ENCODE measurements around the gene QDPR. TPM values are rescaled to one million over a fixed set of nuclear protein-coding genes. Genes with fewer than 3 reads are reported as not detected.

QDPR gene
- total RNA-seq, 1 donor from 2014 or later = 53.6 TPM

DNA sequence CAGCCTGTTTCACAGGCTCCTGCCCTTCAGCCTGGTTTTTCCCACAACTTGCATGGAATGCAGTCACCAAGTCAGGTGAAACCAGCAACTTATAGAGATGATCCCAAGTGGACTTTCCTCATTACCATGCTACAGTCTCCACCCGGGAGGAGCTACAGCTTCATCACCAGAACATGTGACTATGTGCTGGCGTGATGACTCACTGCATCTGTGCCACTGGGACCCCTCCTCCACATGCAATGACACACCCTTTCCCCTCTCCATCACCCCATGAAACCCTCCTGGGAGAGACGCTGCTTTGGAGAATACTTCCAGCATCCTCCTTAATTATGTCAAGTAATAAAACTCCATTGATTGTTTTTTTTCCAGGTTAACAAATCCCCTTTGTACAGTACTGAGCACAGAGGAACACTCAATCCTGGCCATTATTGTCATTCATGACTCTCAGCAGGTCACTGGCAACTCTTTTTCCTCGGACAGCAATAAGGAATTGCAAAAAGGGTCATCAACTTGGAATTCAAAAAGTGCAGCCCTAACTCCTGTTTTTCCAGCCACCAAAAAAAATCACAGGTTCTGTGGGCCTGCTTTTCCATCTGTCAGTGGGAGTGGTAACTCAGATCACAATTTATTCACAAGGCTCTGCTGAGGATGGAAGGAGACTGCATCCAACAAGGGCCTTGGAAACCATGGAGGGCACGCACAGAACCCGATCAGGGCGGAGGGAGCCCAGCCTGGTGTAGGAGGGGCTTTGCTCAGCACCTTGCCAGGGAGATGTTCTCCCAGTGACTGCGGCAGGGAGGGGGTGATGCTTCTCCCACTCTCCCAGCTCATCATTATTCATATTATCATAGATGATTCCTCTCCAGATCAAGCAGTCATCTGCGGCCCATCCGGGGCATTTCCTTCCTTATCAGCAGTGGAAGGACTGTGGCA, 17.4 kb downstream of the QDPR start:
- TF ChIP-seq EZH2 (IDR thresholded peaks at IDR 0.05; ENCODE audit: insufficient read depth, low read length) = no peak
- TF ChIP-seq CTCF (IDR thresholded peaks at IDR 0.05; ENCODE audit: insufficient read depth, low read depth, low read length) = no peak

GRCh38 chr4:17493619-17494018, 18.3 kb downstream of the QDPR start:
- peaks cover 12% of the 10 kb centered on the region for H3K4me1 ChIP-seq (ENCODE audit: insufficient read depth, low read length)
- peaks cover 16% of the 10 kb centered on the region for H3K4me1 Mint-ChIP-seq (ENCODE audit: low read depth, unreplicated experiment)
- peaks cover 4% of the 10 kb centered on the region for H3K79me2 ChIP-seq (ENCODE audit: insufficient read depth, low read length)
- H3K9me3 ChIP-seq (ENCODE audit: insufficient read depth, low read depth, low read length) = no peaks in the 10 kb centered on the region
- no peak for DNase-seq (ENCODE audit: low read depth)
- H4K20me1 ChIP-seq (ENCODE audit: insufficient read depth, low read length) = no peaks in the 10 kb centered on the region
- H3K9ac ChIP-seq (ENCODE audit: low read length) = no peak overlapping the region
- peak overlapping the region; percentile 54 for H3K27ac ChIP-seq (ENCODE audit: low read depth, low read length)
- no peak for TF ChIP-seq CTCF (IDR thresholded peaks at IDR 0.05; ENCODE audit: insufficient read depth, low read depth, low read length)
- no peak for TF ChIP-seq EZH2 (IDR thresholded peaks at IDR 0.05; ENCODE audit: insufficient read depth, low read length)
- peaks cover 19% of the 10 kb centered on the region for H3K36me3 ChIP-seq (ENCODE audit: insufficient read depth, low read length)
- no peak overlapping the region for H3K4me3 Mint-ChIP-seq (ENCODE audit: unreplicated experiment)
- peaks cover 29% of the 10 kb centered on the region for H3K36me3 Mint-ChIP-seq (ENCODE audit: low read depth, unreplicated experiment)
- H3K4me3 ChIP-seq (ENCODE audit: insufficient read depth, low read depth, low read length) = no peak overlapping the region
- FAIRE-seq = no peak
- H3K27me3 ChIP-seq (ENCODE audit: insufficient read depth, low read length) = no peaks in the 10 kb centered on the region
- peak overlapping the region; percentile 4 for H3K27ac Mint-ChIP-seq (ENCODE audit: unreplicated experiment)
- H3K27me3 Mint-ChIP-seq (ENCODE audit: low read depth, unreplicated experiment) = no peaks in the 10 kb centered on the region
- peak overlapping the region; percentile 30 for H3K4me2 ChIP-seq (ENCODE audit: low read length)
- no peak overlapping the region for H2AFZ ChIP-seq (ENCODE audit: low read depth, low read length)
- H3K9me3 Mint-ChIP-seq (ENCODE audit: unreplicated experiment) = no peaks in the 10 kb centered on the region

More for the DNA sequence above, 17.4 kb downstream of the QDPR start:
- Histone ChIP-seq H3K27me3 (ENCODE audit: insufficient read depth, low read length) (no peaks in the 10 kb centered on the region), H3K27ac (ENCODE audit: low read depth, low read length) (peak overlapping the region; percentile 54), H3K4me2 (ENCODE audit: low read length) (peak overlapping the region; percentile 30), H3K36me3 (ENCODE audit: insufficient read depth, low read length) (peaks cover 10% of the 10 kb centered on the region), H3K4me1 (ENCODE audit: insufficient read depth, low read length) (peaks cover 12% of the 10 kb centered on the region), H3K4me3 (ENCODE audit: insufficient read depth, low read depth, low read length) (no peak overlapping the region), H3K9ac (ENCODE audit: low read length) (no peak overlapping the region), H4K20me1 (ENCODE audit: insufficient read depth, low read length) (no peaks in the 10 kb centered on the region), H3K79me2 (ENCODE audit: insufficient read depth, low read length) (peaks cover 4% of the 10 kb centered on the region), H3K9me3 (ENCODE audit: insufficient read depth, low read depth, low read length) (no peaks in the 10 kb centered on the region), H2AFZ (ENCODE audit: low read depth, low read length) (no peak overlapping the region)
- peaks cover 16% of the 10 kb centered on the region for H3K4me1 Mint-ChIP-seq (ENCODE audit: low read depth, unreplicated experiment)
- peak; percentile 88 for FAIRE-seq
- no peak overlapping the region for H3K4me3 Mint-ChIP-seq (ENCODE audit: unreplicated experiment)
- peak overlapping the region; percentile 20 for H3K27ac Mint-ChIP-seq (ENCODE audit: unreplicated experiment)
- DNase-seq (ENCODE audit: low read depth) = peak; percentile 74
- H3K27me3 Mint-ChIP-seq (ENCODE audit: low read depth, unreplicated experiment) = no peaks in the 10 kb centered on the region
- no peaks in the 10 kb centered on the region for H3K9me3 Mint-ChIP-seq (ENCODE audit: unreplicated experiment)
- H3K36me3 Mint-ChIP-seq (ENCODE audit: low read depth, unreplicated experiment) = peaks cover 24% of the 10 kb centered on the region

- H3K27ac ChIP-seq (ENCODE audit: low read depth, low read length) = no peak overlapping the region
- no peak for FAIRE-seq
- Mint-ChIP-seq H3K27ac (ENCODE audit: unreplicated experiment) (no peak overlapping the region), H3K4me3 (ENCODE audit: unreplicated experiment) (no peak overlapping the region), H3K36me3 (ENCODE audit: low read depth, unreplicated experiment) (peaks cover 29% of the 10 kb centered on the region), H3K4me1 (ENCODE audit: low read depth, unreplicated experiment) (peaks cover 16% of the 10 kb centered on the region), H3K9me3 (ENCODE audit: unreplicated experiment) (no peaks in the 10 kb centered on the region), H3K27me3 (ENCODE audit: low read depth, unreplicated experiment) (no peaks in the 10 kb centered on the region)
- no peak for DNase-seq (ENCODE audit: low read depth)
- no peaks in the 10 kb centered on the region for H4K20me1 ChIP-seq (ENCODE audit: insufficient read depth, low read length)
- H3K4me2 ChIP-seq (ENCODE audit: low read length) = no peak overlapping the region
- H3K9me3 ChIP-seq (ENCODE audit: insufficient read depth, low read depth, low read length) = no peaks in the 10 kb centered on the region
- no peak overlapping the region for H3K4me3 ChIP-seq (ENCODE audit: insufficient read depth, low read depth, low read length)
- H3K27me3 ChIP-seq (ENCODE audit: insufficient read depth, low read length) = no peaks in the 10 kb centered on the region
- peaks cover 4% of the 10 kb centered on the region for H3K79me2 ChIP-seq (ENCODE audit: insufficient read depth, low read length)
- TF ChIP-seq CTCF (IDR thresholded peaks at IDR 0.05; ENCODE audit: insufficient read depth, low read depth, low read length) (no peak), EZH2 (IDR thresholded peaks at IDR 0.05; ENCODE audit: insufficient read depth, low read length) (no peak)
- H3K4me1 ChIP-seq (ENCODE audit: insufficient read depth, low read length) = peaks cover 12% of the 10 kb centered on the region
- no peak overlapping the region for H2AFZ ChIP-seq (ENCODE audit: low read depth, low read length)
- peaks cover 19% of the 10 kb centered on the region for H3K36me3 ChIP-seq (ENCODE audit: insufficient read depth, low read length)
- H3K9ac ChIP-seq (ENCODE audit: low read length) = no peak overlapping the region
Measured at GRCh38 chr4:17492876-17493275, 19.0 kb downstream of the QDPR start.

Data from astrocyte (in vitro differentiated cells and primary cell).